ENCODE measurements around the gene SEMA3C. TPM values are rescaled to one million over a fixed set of nuclear protein-coding genes. Genes with fewer than 3 reads are reported as not detected.
A peak's percentile ranks its signal among the peaks of the same experiment; 100 is the strongest.

The SEMA3C gene
- total RNA-seq, 1 donor from 2014 or later: 496 TPM

DNA sequence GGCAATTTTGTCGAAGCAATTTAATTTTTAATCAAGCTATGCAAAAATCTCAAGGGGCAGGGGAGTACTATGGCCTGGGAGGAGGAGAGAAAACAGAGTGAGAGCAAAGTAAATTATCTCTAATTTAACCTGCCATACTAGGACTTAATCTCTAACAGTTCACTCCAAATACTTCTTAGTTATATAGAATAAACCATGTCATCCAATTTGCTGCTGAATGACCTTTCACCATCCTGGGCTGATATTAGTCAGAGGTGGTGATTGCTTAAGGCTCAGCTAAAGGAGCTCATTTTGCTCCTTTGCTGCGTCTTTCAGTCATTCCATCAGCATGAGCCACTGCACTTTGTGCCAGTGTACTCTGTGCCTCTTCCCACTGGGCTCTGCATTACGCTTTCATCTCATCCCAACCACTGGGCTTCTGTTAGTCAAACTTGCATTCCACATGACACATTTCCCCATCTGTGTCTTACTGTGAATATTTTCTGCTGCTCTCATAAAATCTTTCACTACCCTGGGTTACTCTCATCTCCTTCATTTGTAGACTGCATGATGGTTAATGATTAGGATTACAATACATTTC lies 196.1 kb downstream of the SEMA3C start:
- no peaks in the 10 kb centered on the region for H3K36me3 Mint-ChIP-seq
- H3K27me3 Mint-ChIP-seq (ENCODE audit: low read depth): no peaks in the 10 kb centered on the region
- no peak for DNase-seq (ENCODE audit: low spot score in 2 of 2, unreplicated experiment in 2 of 2)
- peaks cover 35% of the 10 kb centered on the region for H3K4me1 Mint-ChIP-seq
- H3K4me3 Mint-ChIP-seq: no peak overlapping the region
- peak overlapping the region; percentile 10 for H3K27ac Mint-ChIP-seq
- no peaks in the 10 kb centered on the region for H3K9me3 Mint-ChIP-seq
- TF ChIP-seq, protein P1, sequence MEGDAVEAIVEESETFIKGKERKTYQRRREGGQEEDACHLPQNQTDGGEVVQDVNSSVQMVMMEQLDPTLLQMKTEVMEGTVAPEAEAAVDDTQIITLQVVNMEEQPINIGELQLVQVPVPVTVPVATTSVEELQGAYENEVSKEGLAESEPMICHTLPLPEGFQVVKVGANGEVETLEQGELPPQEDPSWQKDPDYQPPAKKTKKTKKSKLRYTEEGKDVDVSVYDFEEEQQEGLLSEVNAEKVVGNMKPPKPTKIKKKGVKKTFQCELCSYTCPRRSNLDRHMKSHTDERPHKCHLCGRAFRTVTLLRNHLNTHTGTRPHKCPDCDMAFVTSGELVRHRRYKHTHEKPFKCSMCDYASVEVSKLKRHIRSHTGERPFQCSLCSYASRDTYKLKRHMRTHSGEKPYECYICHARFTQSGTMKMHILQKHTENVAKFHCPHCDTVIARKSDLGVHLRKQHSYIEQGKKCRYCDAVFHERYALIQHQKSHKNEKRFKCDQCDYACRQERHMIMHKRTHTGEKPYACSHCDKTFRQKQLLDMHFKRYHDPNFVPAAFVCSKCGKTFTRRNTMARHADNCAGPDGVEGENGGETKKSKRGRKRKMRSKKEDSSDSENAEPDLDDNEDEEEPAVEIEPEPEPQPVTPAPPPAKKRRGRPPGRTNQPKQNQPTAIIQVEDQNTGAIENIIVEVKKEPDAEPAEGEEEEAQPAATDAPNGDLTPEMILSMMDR (IDR thresholded peaks at IDR 0.05; ENCODE audit: unreplicated experiment): no peak

DNA sequence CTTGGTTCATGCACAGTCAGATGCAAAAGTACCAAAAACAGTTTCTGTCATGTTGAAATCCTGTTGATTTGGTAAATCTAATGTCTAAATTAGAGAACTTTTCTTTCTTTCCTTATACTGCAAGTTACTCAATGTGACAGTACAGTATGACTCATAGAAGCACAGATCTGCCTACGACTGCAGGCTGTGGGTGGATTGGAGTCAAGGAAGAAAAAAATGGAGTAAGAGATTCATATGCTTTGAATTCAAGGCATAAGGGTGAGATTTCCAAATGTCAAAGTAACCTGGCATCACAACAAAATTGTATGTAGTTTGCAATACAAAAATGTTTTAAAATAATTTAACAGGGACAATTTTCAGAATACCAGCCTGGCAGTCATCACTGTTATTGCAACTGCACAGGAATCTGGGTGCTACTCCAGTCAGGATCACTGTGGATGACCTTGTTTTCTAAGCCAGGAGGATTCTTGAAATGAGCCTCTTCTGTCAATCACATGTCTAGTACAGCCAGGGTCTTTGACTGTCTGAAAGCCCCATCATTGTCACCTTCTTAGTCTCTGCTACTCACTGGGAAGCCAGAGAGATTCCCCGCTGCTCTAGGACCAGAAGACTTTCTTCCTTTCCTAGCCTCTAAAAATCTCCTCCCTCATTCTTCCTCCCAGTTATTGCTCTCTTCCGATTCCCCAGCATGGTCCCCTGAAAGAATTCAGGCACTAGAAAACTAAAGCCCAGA lies 196.8 kb downstream of the SEMA3C start:
- H3K36me3 Mint-ChIP-seq: no peaks in the 10 kb centered on the region
- peak overlapping the region; percentile 10 for H3K27ac Mint-ChIP-seq
- DNase-seq (ENCODE audit: low spot score in 2 of 2, unreplicated experiment in 2 of 2): no peak
- no peak overlapping the region for H3K4me3 Mint-ChIP-seq
- H3K9me3 Mint-ChIP-seq: no peaks in the 10 kb centered on the region
- peaks cover 35% of the 10 kb centered on the region for H3K4me1 Mint-ChIP-seq
- TF ChIP-seq, protein P1 (IDR thresholded peaks at IDR 0.05; ENCODE audit: unreplicated experiment): no peak
- H3K27me3 Mint-ChIP-seq (ENCODE audit: low read depth): no peaks in the 10 kb centered on the region

DNA sequence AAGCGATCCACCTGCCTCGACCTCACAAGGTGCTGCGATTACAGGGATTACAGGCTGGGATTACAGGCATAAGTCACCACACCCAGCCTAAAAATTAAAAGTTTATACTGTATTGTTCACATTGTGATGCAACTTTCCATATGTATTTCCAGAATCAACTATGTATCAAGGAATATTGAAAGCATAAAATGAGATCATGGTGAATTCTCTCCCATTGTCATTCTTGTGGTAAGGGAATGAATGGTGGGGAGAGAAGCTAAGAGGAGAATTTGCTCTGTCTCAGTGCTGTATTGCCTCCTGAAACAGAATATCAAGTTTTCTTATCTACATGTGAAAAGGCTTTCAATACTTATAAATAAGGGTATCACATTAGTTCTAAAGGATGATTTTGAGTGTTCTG lies 198.7 kb downstream of the SEMA3C start:
- Mint-ChIP-seq H3K4me3 (no peak overlapping the region), H3K27me3 (ENCODE audit: low read depth) (no peaks in the 10 kb centered on the region), H3K36me3 (no peaks in the 10 kb centered on the region), H3K27ac (no peak overlapping the region), H3K9me3 (no peaks in the 10 kb centered on the region), H3K4me1 (peaks cover 31% of the 10 kb centered on the region)
- TF ChIP-seq, protein P1 (IDR thresholded peaks at IDR 0.05; ENCODE audit: unreplicated experiment): no peak
- DNase-seq (ENCODE audit: low spot score in 2 of 2, unreplicated experiment in 2 of 2): no peak

DNA sequence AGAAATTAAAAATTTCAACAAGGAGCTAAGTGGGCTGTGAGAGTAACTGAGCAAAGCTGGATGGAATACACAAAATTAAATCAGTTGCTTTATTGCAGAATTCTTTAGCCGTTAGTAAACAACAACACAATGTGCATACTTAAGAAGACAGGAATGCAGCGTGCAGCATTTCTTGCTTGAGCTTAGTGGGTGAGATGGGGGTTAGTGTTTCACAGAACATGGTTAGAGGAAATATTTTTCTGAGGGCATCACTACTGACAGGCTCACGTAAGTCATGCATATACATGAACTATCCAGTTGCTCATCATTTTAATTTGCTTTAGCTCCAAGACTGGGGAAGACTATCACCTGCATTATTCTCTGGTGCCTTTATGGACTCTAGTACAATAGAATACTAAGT lies 199.6 kb downstream of the SEMA3C start:
- peaks cover 22% of the 10 kb centered on the region for H3K4me1 Mint-ChIP-seq
- TF ChIP-seq, protein P1 (IDR thresholded peaks at IDR 0.05; ENCODE audit: unreplicated experiment): no peak
- DNase-seq (ENCODE audit: low spot score in 2 of 2, unreplicated experiment in 2 of 2): no peak
- no peaks in the 10 kb centered on the region for H3K9me3 Mint-ChIP-seq
- H3K27me3 Mint-ChIP-seq (ENCODE audit: low read depth): no peaks in the 10 kb centered on the region
- no peak overlapping the region for H3K27ac Mint-ChIP-seq
- no peak overlapping the region for H3K4me3 Mint-ChIP-seq
- H3K36me3 Mint-ChIP-seq: no peaks in the 10 kb centered on the region

DNA sequence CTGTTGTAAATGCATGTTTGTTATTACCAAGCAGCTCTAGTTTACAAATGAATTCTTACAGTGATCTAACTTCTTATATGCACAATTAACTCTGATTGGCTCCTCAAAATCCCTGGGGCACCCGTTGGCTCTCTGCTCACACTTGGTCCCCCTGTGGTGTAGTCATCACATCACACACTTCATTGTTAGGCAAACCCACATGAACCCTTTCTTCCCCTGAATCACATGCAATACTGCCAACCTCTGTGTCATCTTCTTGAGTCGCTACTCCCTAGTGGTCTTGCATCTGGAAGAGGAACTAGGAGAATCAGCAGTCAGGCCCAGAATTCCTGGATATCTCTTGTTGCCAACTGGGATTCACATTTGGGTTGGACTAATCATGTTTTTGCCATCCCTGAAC lies 207.3 kb downstream of the SEMA3C start:
- Mint-ChIP-seq H3K4me3 (no peak overlapping the region), H3K36me3 (no peaks in the 10 kb centered on the region), H3K27ac (no peak overlapping the region), H3K4me1 (no peaks in the 10 kb centered on the region), H3K27me3 (ENCODE audit: low read depth) (no peaks in the 10 kb centered on the region), H3K9me3 (peaks cover 6% of the 10 kb centered on the region)
- TF ChIP-seq, protein P1 (IDR thresholded peaks at IDR 0.05; ENCODE audit: unreplicated experiment): no peak
- no peak for DNase-seq (ENCODE audit: low spot score in 2 of 2, unreplicated experiment in 2 of 2)
